ENCODE measurements around the gene GABARAPL2.
A peak's percentile ranks its signal among the peaks of the same experiment; 100 is the strongest.
"Not testable (repeated sequence)": the region's sequence is repeated elsewhere in the genome, so short reads cannot be mapped to it uniquely, and the experiment has no call there.

GABARAPL2 gene

GRCh38 chr16:75566040-75566757 lies at the start of gene GABARAPL2:
Gene GABARAPL2 (plus strand): TSS chr16:75566379. CDS start chr16:75566487, 108 bp downstream.
- peak; percentile 87 for DNase-seq (ENCODE audit: low read depth)

GRCh38 chr16:75519175-75519574 lies 47.0 kb upstream of the GABARAPL2 start:
- DNase-seq (ENCODE audit: low read depth), result no peak

GRCh38 chr16:75526032-75526790 lies 40.0 kb upstream of the GABARAPL2 start:
- DNase-seq (ENCODE audit: low read depth), result no peak

DNA sequence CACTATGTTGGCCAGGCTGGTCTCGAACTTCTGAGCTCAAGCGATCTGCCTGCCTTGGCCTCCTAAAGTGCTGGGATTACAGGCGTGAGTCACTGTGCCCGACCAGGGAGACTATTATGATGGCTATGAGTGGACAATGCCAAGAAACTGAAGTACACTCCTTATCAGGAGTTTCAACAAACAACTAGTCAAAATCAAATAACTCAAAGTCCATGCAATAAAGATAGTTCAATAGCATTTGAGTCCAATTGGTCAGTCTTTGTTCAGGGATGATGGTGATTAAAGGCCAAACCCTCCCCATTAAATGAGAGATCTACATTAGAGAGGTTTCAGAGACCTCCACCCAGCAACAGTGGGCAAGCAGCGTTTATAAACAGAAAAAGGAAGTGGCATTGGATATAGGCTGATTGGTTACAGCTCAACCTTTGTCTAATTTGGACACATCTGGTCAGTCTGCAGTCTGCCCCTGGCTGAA lies 38.3 kb upstream of the GABARAPL2 start:
- no peak for DNase-seq (ENCODE audit: low read depth)

- DNase-seq (ENCODE audit: low read depth), result no peak
These were observed 36.9 kb upstream of the GABARAPL2 start for GRCh38 chr16:75529056-75529905.

- no peak for DNase-seq (ENCODE audit: low read depth)
These were observed 36.2 kb upstream of the GABARAPL2 start for GRCh38 chr16:75529959-75530358.

GRCh38 chr16:75532142-75532765 lies 33.9 kb upstream of the GABARAPL2 start:
- DNase-seq (ENCODE audit: low read depth), result no peak

DNA sequence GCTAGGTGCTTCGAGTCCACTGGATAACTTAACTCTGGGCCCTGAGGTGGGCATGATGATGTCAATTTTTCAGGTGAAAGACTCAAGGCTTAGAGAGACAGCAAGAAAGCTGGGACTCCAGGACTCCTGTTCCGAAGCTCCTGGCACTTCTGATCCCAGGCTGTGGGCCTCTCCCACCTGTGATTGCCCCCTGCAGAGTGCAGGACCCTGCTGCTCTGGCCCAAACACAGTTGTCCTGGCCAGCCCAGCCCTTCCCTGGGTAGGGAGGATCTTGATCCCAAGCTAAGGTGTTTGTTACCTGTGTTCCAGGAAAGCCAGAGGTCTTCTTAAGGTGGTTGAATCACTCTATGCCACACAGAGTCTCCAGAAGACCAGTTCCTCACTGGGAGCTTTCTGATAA lies 33.4 kb upstream of the GABARAPL2 start:
- DNase-seq (ENCODE audit: low read depth), result no peak

- DNase-seq (ENCODE audit: low read depth), result no peak
These were observed 31.5 kb upstream of the GABARAPL2 start for GRCh38 chr16:75534560-75535205.

DNA sequence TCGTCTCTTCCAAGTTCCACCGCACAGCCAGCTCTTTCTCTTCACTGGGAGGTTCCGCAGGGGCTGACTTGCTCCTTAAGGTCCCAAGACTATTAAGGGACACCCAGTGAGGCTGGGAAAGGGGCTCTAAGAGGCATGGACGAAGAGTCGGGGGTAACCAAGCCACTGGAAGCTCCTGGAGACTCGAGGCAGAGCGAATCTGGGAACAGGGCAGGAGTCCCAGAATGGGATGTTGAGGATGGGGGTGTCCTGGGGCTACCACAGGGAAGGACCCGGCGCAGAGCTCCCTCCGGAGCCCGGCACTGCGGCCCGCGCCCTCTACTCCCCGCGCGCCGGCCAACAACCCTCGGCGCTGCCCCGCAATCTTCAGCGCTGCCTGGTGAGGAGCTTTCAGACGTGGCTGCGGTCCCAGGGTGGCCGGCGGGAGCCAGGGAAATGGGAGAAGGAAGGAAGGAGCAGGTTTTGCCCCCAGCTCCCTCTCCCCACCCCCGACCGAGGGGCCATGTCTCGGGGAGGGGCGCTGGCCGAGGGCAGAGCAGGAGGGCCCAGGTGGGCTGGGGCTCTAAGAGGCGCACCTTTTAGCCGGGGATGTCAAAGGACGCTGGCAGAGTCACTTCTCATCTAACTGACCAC lies 30.9 kb upstream of the GABARAPL2 start:
- no peak for DNase-seq (ENCODE audit: low read depth)

- DNase-seq (ENCODE audit: low read depth), result no peak
These were observed 30.3 kb upstream of the GABARAPL2 start, which contains the start of gene CHST5 for GRCh38 chr16:75535901-75536300. Gene CHST5 (minus strand): TSS chr16:75536108. CDS start chr16:75530384, 5,724 bp downstream.

GRCh38 chr16:75537776-75538175 lies 28.4 kb upstream of the GABARAPL2 start:
- DNase-seq (ENCODE audit: low read depth), result no peak

DNA sequence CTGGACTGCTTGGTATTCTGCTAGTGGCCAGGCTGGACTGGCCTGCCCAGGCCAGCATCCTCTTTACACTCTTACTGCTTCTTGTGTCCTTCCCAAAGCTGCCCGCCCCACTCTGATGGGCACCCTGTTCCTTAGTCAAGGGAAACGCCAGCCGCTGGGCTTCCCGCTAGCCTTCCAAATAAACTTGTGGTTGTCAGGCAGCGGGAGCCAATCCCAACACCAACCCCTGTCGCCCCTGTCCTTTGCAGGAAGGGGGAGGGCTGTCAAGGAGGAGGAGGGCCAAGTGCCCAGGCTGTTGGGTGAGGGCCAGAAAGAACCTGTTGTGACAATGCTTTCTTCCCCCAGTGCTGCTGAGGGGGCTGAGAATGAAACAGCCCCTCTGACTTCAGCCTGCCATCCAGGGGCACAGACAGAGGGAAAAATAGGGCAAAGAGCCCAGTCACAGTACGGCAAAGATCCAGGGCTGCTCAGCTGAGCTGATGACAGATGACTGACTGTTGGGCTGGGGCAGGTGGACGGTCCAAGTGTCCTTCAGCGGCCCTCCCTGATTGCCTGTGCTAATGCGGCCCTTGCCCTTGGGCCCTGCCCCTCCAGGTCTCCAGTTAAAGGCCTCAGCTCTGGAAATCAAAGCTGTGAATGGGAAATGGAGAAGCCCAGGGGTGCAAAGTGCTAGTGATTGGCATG lies 27.2 kb upstream of the GABARAPL2 start:
- not testable (repeated sequence) for DNase-seq (ENCODE audit: low read depth)

GRCh38 chr16:75541236-75541635 lies 24.9 kb upstream of the GABARAPL2 start:
- DNase-seq (ENCODE audit: low read depth), result no peak

- not testable (repeated sequence) for DNase-seq (ENCODE audit: low read depth)
These were observed 23.7 kb upstream of the GABARAPL2 start for GRCh38 chr16:75542462-75542861.

DNA sequence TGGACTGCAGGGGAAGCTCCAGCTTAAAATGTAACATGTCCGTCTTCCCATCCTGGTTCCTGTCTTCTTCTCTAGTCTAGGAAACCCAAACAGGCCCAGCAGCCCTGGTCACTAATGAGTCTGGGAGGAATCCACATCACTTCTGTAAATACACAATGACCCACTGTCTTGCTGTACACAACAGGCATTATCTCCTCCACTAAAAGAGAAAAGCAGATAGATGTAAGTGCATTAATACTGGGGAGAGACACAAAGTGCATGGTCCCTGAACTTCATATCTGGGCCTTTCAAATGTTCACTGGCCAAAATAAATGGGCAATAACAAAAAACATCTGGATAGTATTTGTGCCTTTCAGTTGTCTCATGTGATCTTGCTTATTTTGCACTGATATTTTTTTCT lies 20.3 kb upstream of the GABARAPL2 start:
- not testable (repeated sequence) for DNase-seq (ENCODE audit: low read depth)

DNA sequence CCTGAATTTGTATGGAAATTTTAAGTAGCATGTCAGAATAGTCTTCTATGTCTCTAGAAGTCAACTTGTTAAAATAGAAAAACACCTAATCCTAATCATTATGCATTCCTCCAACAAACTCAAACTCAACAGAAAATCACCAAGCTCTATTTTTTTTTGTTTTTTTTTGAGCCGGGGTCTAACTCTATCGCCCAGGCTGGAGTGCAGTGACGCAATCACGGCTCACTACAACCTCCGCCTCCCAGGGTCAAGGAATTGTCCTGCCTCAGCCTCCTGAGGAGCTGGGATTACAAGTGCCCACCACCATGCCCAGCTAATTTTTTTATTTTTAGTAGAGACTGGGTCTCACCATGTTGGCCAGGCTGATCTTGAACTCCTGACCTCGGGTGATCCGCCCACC lies 19.9 kb upstream of the GABARAPL2 start:
- DNase-seq (ENCODE audit: low read depth), result no peak

DNA sequence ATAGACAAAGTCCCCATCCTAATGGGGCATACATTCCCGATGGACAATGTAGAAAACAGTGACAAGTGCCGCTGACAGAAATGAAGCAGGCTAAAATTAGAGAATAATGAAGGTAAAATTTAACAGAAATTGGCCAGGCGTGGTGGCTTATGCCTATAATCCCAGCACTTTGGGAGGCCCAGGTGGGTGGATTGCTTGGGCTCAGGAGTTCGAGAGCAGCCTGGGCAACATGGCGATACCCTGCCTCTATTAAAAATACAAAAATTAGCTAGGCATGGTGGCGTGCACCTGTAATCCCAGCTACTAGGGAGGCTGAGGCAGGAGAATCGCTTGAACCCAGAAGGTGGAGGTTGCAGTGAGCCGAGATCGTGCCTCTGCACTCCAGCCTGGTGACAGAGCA lies 17.7 kb upstream of the GABARAPL2 start:
- DNase-seq (ENCODE audit: low read depth), result not testable (repeated sequence)

GRCh38 chr16:75550211-75550662 lies 15.9 kb upstream of the GABARAPL2 start:
- no peak for DNase-seq (ENCODE audit: low read depth)

GRCh38 chr16:75552951-75553350 lies 13.2 kb upstream of the GABARAPL2 start:
- DNase-seq (ENCODE audit: low read depth), result no peak

Data from stimulated activated CD8-positive, alpha-beta memory T cell treated with anti-CD3 and anti-CD28 coated beads, Interleukin-12 subunit alpha, Interleukin-12 subunit beta, amount 100 ng/mL, for 1 hour (primary cell).